GM18868 (cell line): ENCODE data around the gene JDP2.
"Not testable (repeated sequence)": the region's sequence is repeated elsewhere in the genome, so short reads cannot be mapped to it uniquely, and the experiment has no call there.

ENCODE experiments used
- ATAC-seq: cut with Tn5 transposase; IDR thresholded peaks from one replicate; pipeline ENCODE4 v1.9.1; 2021; ENCODE audit warnings: mild to moderate bottlenecking, moderate library complexity; ENCODE audit not compliant: unreplicated experiment

Gene JDP2, protein sequence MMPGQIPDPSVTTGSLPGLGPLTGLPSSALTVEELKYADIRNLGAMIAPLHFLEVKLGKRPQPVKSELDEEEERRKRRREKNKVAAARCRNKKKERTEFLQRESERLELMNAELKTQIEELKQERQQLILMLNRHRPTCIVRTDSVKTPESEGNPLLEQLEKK

DNA sequence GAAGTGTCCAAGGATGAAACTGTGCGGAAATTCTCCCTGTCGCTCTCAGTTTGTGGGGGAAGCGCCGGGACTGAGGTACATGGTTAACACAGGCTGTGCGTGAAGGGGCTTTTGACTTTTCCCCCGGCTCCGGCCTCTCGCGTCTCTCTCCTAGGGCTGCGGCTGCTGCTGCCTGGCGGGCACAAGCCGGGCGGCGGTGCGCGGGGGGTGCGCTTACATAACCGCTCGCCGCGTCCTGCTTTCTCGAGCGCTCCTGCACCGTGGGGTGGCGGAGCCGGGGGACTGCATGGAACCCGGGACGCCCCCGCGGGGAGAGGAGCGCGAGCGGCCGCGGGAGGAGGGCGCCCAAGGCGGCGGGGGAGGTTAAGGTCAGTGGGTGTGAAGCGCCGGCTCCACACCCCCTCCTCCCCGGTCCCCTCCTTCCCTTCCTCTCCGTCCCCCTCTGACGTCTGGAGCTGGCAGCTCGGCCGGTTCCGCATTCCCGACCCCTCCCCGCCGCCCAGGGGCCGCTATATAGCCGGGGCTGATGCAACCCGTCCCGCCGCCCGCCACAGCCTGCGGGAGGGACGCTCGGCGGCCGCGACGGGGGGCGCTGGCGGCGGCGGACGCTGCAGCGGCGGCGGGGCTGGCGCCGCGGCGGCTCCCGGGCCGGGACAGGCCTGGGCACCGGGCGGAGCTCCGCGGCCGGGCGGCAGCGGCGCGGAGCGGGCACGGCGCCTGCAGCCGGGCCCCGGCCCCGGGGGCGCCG lies at the start of gene JDP2:
Gene JDP2 (plus strand): TSS at position 541 of the 748 bp plus-strand sequence. CDS start 9,899 bp downstream, outside the sequence.
- peak; percentile 45 for ATAC-seq

DNA sequence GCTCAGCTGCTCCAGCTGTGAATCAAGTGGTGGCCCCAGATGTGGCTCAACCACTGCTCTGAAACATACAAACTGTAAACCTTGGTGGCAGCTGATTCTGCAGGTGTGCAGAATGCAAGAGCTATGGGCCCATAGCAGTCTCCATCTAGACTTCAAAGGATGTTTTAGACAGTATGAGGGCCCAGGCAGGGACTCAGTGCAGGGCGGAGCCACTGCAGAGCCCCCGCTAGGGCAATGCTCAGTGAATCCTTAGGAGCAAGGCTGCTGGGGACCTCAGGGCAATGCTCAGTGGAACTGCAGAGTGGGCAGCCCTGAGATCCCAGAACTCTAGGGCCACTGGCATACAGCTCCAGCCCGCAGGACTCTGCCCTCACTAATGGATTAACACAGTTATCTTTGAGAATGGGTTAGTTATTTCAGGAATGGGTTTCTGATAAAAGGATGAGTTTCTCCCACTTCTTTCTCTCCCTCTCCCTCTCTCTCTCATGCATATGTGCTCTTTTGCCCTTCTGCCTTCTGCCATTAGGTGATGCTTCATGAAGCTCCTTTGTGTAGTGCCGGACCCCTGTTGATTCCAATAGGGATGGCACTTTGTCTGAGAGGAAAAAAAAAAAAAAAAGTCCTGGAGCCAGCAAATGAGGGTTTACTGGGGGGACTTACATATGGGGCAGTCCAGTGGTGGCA lies 48.4 kb upstream of the JDP2 start:
- ATAC-seq, result no peak

DNA sequence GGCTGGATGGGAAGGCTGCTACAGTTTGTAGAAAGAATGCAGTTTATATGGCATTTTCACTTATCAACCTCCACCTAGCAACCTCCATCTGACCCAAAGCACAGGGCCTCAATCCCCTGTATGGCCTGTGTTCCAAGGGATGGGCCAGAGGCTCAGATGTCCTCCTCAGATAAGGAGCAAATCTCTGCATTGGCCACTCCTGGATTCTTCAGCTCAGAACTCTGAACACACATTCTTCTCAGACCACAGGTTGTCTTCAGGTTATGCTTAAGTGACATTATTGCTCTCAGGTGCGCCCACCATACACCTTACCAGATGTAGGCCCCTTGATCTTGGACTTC lies 47.9 kb upstream of the JDP2 start:
- no peak for ATAC-seq

DNA sequence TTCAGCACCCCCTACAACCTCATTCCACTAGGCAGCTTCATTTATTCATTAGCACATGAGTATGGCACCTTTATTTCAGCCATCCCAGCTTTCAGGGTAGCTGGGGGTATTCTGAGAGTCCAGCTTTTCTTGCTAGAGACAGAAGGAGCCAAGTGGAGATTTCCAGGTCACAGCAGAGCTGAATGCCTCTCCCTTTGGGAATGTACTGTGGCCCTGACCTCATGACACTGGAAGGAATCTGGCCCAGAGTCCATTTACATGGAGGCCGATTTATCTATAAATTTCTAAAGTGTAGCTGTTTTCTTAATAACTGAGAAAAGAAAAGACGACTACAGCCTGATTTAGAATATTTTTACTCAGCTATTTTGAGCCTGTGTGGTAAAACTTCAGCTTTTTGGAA lies 47.2 kb upstream of the JDP2 start:
- no peak for ATAC-seq

DNA sequence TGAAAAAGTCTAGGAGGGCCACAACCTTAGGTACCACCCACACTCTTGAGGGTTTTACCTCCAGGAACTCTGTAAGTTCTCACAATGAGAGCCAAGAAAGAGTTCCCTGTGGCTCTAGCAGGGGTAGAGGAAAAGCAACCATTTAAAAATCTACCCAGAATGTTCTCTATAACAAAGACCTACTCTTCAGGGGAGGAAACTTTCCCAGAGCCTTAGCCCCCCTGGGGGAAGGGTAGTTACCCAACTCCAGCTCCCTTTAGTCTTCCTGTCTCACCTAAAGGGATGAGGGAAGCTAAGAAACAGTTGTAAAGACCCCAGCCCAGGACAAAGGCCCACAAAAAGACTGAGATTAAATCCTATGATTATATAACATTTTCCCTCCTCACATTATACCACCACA lies 46.2 kb upstream of the JDP2 start:
- no peak for ATAC-seq

DNA sequence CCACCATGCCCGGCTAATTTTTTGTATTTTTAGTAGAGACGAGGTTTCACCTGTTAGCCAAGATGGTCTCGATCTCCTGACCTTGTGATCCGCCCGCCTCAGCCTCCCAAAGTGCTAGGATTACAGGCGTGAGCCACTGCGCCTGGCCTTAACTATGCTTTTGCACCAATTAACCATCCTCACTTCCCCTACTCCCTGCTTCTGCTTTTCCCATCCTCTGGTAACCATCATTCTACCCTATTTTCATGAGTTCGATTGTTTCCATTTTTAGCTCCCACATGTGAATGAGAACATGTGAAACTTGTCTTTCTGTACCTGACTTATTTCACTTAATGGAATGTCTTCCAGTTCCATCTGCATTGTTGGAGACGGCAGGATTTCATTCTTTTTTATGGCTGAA lies 44.6 kb upstream of the JDP2 start:
- not testable (repeated sequence) for ATAC-seq

DNA sequence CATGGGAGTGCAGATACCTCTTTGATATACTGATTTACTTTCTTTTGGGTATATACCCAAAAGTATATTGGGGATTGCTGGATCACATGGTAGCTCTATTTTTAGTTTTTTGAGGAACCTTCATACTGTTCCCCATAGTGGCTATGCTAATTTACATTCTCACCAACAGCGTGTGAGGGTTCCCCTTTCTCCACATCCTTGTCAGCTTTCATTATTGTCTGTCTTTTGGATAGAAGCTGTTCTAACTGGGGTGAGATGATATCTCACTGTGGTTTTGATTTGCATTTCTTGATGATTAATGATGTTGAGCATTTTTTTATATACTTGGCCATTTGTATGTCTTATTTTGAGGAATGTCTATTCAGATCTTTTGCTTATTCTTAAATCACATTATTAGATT lies 44.1 kb upstream of the JDP2 start:
- ATAC-seq, result no peak

DNA sequence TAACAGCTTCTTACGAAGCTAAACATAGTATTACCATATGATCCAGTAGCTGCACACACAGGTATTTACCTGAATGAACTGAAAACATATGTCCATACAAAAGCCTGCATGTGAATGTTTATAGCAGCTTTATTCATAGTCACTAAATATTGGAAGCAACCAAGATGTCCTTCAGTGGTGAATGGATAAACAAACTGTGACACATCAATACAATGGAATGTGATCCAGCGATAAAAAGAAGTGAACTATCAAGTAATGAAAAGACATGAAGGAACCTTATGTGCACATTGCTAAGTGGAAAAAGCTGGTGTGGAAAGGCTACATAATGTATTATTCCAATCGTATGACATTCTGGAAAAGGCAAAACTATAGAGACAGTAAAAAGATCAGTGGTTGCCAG lies 38.1 kb upstream of the JDP2 start:
- ATAC-seq, result no peak

DNA sequence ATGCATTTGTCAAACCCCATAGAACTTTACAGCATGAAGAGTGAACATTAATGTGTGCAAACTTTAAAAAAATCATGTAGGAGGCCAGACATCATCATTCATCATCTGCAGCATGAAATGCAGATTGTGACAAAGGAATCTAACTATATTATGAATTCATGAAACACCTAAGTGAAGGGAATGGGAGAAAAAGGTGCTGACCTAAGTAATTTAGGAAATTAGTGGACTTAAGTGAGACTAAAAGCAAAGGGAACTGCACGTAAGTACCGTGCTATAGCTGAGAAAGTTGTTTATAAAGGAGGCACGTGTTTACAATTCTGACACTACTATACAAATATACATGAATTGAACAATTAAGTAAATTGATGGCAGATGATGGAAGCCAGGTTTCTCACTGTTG lies 37.6 kb upstream of the JDP2 start:
- no peak for ATAC-seq

DNA sequence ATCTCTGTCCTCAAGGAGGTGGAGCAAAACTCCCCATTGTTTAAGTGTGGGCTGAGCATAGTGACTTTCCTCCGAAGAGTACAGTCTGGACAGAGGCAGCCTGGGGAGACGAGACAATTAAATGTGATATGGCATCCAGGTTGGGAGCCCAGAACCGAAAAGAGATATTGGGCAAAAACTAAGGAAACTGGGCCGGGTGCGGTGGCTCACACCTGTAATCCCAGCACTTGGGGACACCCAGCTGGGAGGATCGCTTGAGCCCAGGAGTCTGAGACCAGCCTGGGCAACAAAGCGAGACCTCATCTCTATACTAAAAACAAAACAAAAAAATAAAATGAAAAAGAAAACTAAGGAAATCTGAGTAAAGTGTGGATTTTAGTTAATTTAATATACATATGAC lies 35.9 kb upstream of the JDP2 start:
- ATAC-seq, result no peak

DNA sequence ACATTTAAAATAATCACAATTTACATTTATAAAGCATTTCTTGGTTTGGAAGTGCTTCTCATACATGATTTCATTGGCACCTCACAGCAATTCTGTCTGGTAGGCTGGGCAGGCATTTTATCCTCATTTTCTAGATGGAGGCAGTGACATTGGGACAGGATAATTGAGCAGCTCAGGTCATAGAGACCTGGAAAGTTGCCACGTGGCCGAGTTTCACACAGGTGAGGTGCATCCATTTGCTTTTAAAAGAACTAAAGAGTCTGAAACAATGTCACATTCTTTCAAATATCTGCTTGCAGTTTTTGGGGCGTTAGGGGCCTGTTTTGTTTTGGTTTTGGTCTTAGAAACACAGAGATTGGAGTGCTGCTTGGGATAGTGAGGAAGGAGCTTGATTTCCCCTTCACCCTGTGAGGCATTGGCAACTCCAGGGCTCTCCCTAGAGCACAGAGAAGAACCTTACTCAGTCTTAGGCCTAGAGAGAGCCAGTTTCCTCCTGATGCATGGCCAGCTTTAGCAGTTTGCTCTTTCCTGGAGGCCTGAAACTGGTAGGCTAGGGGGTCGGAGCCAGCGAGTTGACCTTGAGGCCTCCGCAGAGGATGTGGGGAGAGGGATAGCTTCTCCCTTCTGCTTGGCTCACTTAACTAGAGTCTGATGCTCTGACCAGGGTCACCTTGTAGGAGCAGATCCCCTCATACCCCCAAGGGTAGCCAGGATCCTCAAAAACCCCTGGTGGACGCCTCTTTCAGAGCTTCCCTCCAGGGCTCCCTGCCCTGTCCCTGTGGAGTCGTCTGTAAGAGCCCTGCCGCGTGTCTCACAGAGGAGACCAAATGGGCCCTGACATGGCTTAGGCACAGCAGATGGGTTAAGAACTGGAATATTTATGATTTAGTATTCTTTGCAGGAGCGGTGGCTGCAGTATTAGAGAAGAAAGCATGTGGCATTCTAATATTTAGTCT lies 34.9 kb upstream of the JDP2 start:
- ATAC-seq, result no peak

DNA sequence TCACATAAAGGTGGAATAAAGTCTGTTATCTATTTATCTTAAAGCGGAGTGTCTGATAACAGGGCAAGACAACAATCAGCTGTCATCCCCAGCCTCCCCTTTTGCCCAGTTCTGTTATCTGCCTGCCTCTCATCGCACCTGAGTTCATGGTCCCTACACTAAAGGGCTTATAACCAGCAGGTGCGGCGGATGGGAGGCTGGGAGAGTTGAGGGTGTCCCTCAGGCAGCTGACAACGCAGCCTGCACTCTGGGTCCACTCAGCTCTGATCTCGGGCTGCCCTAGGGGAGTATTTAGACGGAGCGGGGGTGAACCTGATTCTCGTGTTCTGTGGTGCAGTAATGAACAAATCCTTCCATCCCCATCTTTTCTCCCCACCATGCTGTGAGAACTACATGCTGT lies 34.0 kb upstream of the JDP2 start:
- ATAC-seq, result no peak

DNA sequence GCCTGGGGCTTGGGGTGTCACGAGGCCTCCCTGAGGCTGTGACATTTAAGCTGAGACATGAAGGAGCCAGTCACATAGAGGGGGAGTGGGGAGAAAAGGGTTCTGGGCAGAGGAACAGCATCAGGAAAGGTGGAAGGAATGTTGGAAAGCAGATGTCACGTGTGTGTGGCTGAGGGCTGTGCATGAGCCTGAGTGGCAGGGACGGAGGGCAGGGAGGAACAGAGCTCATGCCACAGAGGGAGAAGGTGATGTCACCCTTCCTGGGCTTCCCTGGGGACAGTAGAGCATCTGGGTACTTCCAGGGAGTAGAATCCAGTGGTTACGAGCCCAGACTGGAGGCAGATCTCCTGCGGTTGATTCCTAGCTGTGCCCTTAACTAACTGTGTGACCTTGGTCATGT lies 32.0 kb upstream of the JDP2 start:
- ATAC-seq, result no peak

DNA sequence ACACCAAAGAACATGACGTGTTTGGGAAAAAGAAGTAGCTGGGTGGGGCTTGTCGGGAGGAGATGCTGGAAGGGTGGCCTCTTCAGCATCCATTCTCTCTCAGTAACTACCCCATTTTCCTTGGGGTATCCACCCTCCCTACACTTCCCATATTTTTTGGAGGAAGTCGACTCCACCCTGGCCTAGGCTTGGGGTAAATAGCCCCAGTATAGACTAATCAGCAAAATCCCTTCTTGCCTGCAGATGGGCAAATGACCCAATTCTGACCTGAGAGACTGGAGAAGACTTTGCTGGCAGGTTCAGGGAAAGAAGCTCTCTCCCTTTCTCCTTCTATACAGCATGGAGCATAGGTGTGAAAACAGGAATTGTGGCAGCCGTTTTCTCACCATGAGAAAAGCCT lies 28.5 kb upstream of the JDP2 start:
- no peak for ATAC-seq

DNA sequence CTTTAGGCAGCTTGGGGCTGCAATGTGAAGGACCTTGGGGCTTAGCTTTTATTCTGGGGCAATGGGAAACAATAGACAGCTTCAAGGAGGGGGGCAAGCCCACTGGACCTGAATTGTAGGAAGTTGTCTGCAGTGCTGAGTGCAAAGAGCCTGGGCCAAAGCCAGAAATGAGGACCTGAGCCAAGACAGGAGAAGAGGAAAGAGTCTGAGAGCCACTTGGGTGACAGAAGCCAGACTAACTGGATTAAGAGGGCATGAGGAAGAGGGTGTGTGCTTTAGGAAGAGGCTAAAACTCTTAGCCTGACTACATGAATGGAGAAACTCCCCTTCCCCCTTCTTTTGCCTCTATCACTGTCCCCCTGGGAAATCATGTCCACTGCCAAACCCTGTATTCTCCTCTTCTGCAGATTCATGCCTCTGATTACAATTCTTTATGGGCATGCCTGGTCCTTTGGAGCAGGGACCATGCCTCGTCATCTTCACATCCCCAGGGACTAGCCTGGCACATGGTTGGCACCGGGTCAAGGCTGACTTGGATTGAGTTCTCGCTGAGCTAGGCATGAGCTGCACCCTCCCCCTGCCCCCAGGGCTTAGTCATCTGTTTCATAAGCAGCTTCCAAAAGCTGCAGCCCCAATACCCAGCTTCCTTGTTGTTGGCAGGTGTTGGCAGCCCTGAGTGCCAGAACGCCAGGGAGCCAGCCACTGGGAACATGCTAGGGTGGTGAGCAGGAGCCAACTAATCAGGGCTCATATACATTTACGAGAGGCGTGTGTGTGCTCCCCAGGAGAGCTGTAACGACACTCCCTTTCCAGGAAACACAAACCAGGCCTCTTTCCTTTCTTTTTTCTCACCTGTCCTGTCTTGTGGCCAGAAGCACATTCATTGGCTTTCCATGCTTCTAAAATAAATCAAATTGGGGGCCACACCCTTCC lies 27.7 kb upstream of the JDP2 start:
- ATAC-seq, result no peak

DNA sequence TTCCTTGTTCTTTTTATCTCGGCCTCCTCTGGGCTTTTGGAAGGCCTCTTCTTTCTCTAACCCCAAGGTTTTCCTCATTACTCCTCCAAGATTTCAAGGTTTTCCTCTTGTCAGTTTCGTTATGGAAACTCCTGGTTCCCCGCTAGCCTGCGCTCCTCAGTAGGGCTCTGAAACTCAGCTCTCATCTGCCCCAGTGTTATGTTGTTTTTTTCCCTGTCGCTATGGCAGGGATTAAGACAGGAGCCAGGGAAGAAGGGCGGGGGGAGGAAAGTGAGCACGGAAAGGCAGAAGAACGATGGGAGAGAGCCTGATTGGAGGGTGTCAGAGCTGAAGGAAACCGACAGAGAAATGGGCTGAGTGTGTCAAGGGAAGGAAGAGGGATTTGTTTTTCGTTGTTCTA lies 26.5 kb upstream of the JDP2 start:
- ATAC-seq, result no peak

DNA sequence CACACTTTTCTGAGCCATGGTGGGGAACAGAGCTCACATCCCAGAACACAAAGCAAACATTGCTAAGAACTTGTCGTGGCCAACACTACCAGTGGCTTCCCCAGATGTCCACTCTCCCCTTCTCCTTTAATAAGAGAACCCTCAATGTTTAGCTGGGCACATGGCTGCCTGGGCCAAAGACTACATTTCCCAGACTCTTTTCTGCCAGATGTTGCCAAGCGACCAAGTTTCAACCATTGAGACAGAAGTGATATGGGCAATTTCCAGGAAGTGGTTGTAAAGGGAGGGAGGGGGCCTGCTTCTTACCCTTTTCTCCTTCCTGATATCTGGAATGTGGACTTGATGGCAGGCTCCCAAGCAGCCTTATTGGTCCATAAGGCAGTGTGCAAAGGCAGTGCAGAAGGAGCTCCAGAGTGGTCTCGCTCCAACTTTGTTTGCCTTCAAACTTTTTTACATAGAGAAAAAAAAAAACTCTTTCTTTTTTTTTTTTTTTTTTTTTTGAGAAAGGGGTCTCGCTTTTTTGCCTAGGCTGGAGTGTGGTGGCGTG lies 24.9 kb upstream of the JDP2 start:
- ATAC-seq, result no peak

DNA sequence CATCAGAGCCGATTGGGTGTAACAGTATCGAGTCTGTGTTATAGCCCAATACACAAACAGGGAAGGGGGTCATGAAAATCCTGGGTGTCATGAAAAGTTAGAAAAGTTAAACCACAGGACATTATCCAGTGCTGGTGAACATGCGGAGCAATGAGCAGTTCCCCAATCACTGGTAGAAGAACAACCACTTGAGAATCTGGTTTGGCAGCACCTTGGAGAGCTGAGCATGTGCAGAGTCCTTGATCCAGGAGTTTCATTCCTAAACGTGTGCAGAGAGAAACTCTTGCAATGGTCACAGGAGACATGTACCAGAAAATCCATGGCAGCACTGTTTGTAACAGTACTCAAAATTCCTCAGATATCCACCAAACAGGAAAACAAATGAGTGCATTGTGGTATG lies 23.0 kb upstream of the JDP2 start:
- ATAC-seq, result no peak

DNA sequence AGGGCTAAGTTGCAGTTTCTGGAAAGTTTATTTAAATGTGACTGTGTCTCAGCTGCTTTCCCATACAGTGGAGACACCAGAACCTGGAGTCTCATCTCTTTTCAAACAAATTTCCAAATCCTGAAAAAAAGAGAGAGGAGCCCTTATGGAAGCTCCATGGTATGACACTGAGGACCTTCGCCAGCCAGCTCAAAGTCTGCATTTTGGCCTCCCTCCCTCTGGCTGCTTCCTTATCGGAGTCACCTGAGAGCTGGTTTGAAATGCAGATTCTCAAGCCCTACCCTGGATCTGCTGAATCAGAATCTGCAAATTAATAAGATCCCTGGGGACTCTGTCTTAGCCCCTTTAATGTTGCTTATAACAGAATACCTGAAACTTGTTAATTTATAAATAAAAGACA lies 21.7 kb upstream of the JDP2 start:
- no peak for ATAC-seq

DNA sequence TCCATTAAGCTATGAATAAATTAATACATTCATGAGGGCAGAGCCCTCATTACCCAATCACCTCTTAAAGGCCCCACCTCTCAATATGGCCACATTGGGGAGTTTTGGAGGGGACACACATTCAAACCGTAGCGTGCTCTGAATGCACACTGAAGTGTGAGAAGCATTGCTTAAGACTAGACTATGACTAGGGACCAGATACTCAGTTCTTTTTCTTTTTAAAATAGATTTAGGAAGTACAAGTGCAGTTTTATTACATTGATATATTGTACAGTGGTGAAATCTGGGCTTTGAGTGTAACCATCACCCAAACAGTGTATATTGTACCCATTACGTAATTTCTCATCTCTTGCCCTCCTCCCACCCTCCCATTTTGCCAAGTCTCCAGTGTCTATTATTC lies 21.0 kb upstream of the JDP2 start:
- no peak for ATAC-seq
